ENCODE results near the gene MAP3K10.

The MAP3K10 gene

DNA sequence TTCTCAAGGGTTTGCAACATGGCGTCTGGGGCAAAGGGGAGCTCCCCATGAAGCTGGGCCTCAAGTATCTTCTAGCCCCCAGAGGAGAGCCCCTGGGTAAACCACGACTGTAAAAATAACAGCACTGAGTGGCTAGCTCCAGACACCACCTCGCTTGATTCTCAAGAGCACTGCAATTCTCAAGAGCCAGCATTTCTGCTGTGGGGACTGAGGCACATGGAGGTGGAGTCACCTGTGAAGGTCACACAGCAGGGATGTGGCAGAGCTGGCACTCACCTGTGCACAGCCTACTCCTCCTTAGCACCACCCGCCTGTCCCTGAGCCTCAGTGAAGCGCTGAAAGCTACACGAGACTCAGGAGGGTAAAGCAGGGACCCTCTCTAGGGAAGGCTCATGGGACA, 56.0 kb downstream of the MAP3K10 start:
- no peaks in the 10 kb centered on the region for H3K4me1 ChIP-seq (ENCODE audit: control insufficient read depth in 1 of 2, insufficient read depth in 1 of 2, low read depth in 1 of 2, low read length in 1 of 2)
- H3K27me3 ChIP-seq, result no peaks in the 10 kb centered on the region
- no peaks in the 10 kb centered on the region for H3K9me3 ChIP-seq
- H3K4me3 ChIP-seq (ENCODE audit: low read depth in 1 of 2, low read length in 1 of 2), result no peak overlapping the region
- TF ChIP-seq, protein P1, sequence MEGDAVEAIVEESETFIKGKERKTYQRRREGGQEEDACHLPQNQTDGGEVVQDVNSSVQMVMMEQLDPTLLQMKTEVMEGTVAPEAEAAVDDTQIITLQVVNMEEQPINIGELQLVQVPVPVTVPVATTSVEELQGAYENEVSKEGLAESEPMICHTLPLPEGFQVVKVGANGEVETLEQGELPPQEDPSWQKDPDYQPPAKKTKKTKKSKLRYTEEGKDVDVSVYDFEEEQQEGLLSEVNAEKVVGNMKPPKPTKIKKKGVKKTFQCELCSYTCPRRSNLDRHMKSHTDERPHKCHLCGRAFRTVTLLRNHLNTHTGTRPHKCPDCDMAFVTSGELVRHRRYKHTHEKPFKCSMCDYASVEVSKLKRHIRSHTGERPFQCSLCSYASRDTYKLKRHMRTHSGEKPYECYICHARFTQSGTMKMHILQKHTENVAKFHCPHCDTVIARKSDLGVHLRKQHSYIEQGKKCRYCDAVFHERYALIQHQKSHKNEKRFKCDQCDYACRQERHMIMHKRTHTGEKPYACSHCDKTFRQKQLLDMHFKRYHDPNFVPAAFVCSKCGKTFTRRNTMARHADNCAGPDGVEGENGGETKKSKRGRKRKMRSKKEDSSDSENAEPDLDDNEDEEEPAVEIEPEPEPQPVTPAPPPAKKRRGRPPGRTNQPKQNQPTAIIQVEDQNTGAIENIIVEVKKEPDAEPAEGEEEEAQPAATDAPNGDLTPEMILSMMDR (IDR thresholded peaks at IDR 0.05), result no peak
- H3K27ac ChIP-seq, result no peak overlapping the region
- H3K36me3 ChIP-seq, result peaks cover 32% of the 10 kb centered on the region

DNA sequence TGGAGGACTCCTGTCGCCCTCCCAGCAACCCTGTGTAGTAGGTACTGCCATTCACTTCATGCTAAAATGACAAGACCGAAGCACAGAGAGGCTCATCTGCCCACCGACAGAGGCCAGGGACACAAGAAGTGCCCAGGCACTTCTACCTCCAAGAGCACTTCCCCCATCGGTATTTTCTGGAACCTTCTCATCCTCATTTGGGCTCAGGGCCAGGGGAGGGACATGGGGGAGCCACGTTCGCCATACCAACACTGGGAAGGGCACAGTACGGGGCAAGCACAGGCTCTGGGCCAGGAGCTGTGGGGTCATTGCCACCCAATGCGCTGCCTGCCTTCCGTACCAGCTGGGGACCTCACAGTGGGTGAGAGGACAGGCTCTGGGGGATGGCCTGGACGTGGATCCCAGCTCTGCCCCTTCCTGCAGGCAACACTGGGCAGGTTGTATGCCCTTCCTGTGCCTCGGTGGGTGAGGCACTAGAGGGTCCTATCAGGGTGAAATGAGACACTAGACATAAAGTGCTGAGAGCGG, 56.6 kb downstream of the MAP3K10 start:
- TF ChIP-seq, protein P1 (IDR thresholded peaks at IDR 0.05), result no peak
- Histone ChIP-seq H3K27me3 (no peaks in the 10 kb centered on the region), H3K4me1 (ENCODE audit: control insufficient read depth in 1 of 2, insufficient read depth in 1 of 2, low read depth in 1 of 2, low read length in 1 of 2) (no peaks in the 10 kb centered on the region), H3K9me3 (no peaks in the 10 kb centered on the region), H3K27ac (no peak overlapping the region), H3K36me3 (peaks cover 28% of the 10 kb centered on the region), H3K4me3 (ENCODE audit: low read depth in 1 of 2, low read length in 1 of 2) (no peak overlapping the region)

DNA sequence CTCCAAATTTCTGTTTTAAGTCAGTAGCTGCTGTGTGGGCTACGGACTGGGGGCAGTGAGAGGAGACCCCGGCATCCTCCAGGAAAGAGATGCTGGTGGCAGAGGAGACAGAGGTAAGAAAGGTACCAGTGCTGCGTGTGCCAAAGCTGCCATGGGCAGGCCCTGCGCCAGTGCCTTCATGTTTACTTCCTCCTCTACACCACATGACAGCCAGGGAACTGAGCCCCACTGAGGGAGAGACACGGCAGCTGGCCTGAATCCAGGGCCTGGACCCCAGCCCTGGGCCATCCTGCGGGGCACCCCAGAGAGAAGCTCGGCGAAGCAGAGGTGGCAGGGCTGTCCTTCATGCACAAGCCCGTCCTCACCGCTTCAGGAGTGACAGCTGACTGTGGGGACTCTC, 58.0 kb downstream of the MAP3K10 start:
- no peaks in the 10 kb centered on the region for H3K9me3 ChIP-seq
- TF ChIP-seq, protein P1 (IDR thresholded peaks at IDR 0.05), result no peak
- no peaks in the 10 kb centered on the region for H3K4me1 ChIP-seq (ENCODE audit: control insufficient read depth in 1 of 2, insufficient read depth in 1 of 2, low read depth in 1 of 2, low read length in 1 of 2)
- H3K36me3 ChIP-seq, result peaks cover 42% of the 10 kb centered on the region
- no peaks in the 10 kb centered on the region for H3K27me3 ChIP-seq
- no peak overlapping the region for H3K27ac ChIP-seq
- H3K4me3 ChIP-seq (ENCODE audit: low read depth in 1 of 2, low read length in 1 of 2), result no peak overlapping the region

DNA sequence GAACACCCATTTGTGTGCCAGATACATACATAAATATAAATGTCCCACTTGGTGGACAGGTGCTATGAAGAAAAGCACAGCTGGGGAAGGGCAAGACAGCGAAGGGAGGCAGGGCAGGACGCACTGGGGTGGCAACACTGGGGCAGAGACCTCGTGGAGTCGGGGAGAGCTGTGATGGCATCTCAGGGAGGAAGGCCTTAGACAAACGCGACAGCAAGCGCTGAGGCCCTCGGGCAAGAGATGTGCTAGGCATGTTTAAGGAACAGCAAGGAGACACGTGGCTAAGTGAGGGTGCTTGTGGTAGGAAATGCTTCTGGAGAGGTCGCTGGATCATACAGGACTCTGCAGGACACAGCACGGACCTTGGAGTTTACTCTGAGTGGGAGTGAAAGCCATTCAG, 58.6 kb downstream of the MAP3K10 start:
- H3K36me3 ChIP-seq, result peaks cover 47% of the 10 kb centered on the region
- no peak overlapping the region for H3K4me3 ChIP-seq (ENCODE audit: low read depth in 1 of 2, low read length in 1 of 2)
- no peaks in the 10 kb centered on the region for H3K27me3 ChIP-seq
- no peak overlapping the region for H3K27ac ChIP-seq
- H3K9me3 ChIP-seq, result no peaks in the 10 kb centered on the region
- H3K4me1 ChIP-seq (ENCODE audit: control insufficient read depth in 1 of 2, insufficient read depth in 1 of 2, low read depth in 1 of 2, low read length in 1 of 2), result no peaks in the 10 kb centered on the region
- TF ChIP-seq, protein P1 (IDR thresholded peaks at IDR 0.05), result no peak

DNA sequence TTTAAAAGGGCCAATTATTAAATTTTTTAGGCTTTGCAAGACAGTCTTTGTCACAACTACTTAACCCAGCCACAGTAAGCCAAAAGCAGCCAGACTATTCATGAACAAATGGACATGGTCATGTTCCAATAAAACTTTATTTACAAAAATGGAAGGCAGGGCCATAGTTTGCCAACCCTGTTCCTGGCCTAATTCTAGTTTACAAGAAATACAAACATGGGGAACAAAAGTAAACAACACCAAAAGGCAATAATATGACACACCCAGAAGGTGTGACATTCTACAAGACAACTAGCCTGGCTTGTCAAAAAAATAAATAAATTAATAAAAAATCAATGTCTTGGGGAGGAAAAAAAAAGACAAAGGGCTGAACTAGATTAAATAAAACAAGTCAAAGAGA, 60.0 kb downstream of the MAP3K10 start:
- Histone ChIP-seq H3K9me3 (no peaks in the 10 kb centered on the region), H3K27me3 (no peaks in the 10 kb centered on the region), H3K36me3 (peaks cover 62% of the 10 kb centered on the region), H3K27ac (no peak overlapping the region), H3K4me1 (ENCODE audit: control insufficient read depth in 1 of 2, insufficient read depth in 1 of 2, low read depth in 1 of 2, low read length in 1 of 2) (no peaks in the 10 kb centered on the region), H3K4me3 (ENCODE audit: low read depth in 1 of 2, low read length in 1 of 2) (no peak overlapping the region)
- TF ChIP-seq, protein P1 (IDR thresholded peaks at IDR 0.05), result no peak

DNA sequence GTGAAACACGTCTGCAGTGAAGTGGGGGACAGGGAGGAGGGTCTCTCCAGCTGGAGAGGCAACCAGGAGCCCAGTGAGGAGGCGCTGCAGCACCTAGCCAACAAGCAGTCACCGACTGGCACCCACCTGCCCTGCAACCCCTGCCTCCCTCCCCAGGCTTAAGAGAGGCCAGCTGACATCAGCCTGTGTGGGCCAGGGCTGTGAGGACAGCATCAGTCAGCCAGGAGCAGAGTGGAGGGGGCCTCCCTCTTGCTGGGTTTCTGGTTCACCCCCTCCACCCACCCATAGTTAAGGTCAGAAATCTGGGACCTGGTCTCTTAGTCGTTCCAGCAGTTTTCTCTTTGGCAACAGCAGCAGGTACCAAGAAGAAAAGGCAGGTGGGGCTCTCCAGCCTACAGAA, 60.8 kb downstream of the MAP3K10 start:
- no peak overlapping the region for H3K27ac ChIP-seq
- TF ChIP-seq, protein P1 (IDR thresholded peaks at IDR 0.05), result no peak
- peaks cover 69% of the 10 kb centered on the region for H3K36me3 ChIP-seq
- H3K4me1 ChIP-seq (ENCODE audit: control insufficient read depth in 1 of 2, insufficient read depth in 1 of 2, low read depth in 1 of 2, low read length in 1 of 2), result no peaks in the 10 kb centered on the region
- H3K27me3 ChIP-seq, result no peaks in the 10 kb centered on the region
- no peak overlapping the region for H3K4me3 ChIP-seq (ENCODE audit: low read depth in 1 of 2, low read length in 1 of 2)
- no peaks in the 10 kb centered on the region for H3K9me3 ChIP-seq

Data from neutrophil (primary cell).